NCI-H748 (cell line): ENCODE measurements around the gene PTPRB.
A peak's percentile ranks its signal among the peaks of the same experiment; 100 is the strongest.

ENCODE experiments used
- DNase-seq: peaks from one replicate; lab custom pipeline; 2025; ENCODE audit not compliant: unreplicated experiment; lab: John Stamatoyannopoulos, UW

Gene PTPRB

DNA sequence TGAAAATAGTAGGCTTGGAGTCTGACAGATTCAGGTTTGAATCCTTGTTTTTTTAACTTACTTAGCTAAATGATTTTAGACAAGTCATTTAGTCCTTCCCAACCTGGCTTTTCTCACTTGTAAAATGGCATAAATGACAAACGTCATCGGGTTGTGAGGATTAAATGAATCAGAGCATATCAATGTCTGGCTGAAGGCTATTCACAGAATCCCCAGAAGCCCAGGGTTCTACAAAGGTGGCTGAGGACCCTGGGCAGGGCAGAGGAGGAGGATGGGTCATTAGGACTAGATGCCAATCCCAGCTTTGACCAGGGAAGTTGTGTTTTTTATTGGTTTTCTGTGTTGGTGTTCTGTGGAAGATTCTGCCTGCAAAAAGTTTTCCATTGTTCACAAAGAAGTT lies 7.6 kb upstream of the PTPRB start:
- no peak for DNase-seq

- no peak for DNase-seq
These were observed 6.7 kb upstream of the PTPRB start for GRCh38 chr12:70643939-70644338.

- no peak for DNase-seq
These were observed 4.5 kb upstream of the PTPRB start for GRCh38 chr12:70641691-70642090.

DNA sequence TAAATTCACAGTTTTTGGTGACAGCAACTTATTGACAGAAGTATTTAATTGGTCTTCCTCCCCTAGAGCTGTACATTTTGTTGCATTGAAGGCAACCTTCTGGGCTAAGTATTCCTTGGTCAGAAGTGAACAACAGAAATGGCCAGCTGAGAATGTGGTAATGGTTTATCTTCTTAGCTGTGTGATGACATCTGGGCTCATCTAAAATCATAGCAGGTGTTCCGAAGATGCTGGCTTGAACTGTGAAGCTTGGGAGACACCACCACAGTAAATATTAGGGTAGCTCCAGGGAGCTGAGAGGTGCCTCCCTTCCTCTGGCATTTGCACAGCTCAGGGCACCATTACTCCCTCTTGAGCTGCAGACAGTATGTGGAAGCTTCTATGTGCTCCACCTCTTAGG lies 3.7 kb upstream of the PTPRB start:
- no peak for DNase-seq

GRCh38 chr12:70639535-70639934 lies 2.3 kb upstream of the PTPRB start:
- no peak for DNase-seq

GRCh38 chr12:70638639-70639360 lies 1.6 kb upstream of the PTPRB start:
- DNase-seq: no peak

- no peak for DNase-seq
These were observed 1.5 kb downstream of the PTPRB start for GRCh38 chr12:70635755-70636154.

- no peak for DNase-seq
These were observed 8.3 kb downstream of the PTPRB start for GRCh38 chr12:70628701-70629480.

DNA sequence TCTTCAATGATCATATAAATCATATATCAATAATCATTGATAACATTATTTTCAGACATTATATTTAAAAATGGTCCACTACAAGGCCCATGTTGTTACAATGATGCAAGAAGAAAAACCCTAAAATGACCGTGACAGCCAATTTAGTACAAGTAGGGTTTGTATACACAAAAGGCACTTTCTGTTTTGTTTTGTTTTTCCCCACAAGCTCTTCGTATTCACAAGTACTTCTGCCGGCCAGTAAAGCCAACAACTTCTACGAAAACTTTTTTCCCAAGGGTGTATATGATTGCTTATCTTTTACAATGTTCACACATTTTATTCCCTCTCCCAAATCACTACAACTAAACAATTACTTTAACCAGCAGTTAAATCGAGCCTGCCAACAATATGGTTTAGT lies 9.6 kb downstream of the PTPRB start:
- no peak for DNase-seq

DNA sequence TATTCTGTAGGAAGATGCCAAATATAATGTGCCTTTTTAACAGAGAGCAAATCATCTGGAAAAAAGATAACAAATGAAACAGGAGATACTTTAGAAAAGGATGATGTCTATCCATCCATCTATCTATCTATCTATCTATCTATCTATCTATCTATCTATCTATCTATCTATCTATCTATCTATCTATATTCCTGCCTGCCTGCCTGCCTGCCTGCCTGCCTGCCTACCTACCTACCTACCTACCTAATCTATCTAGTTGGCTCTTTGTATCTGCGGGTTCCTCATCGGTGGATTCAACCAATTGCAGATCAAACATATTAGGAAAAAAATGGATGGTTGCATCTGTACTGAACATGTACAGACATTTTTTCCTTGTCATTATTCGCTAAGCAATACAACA lies 11.0 kb downstream of the PTPRB start:
- no peak for DNase-seq

DNA sequence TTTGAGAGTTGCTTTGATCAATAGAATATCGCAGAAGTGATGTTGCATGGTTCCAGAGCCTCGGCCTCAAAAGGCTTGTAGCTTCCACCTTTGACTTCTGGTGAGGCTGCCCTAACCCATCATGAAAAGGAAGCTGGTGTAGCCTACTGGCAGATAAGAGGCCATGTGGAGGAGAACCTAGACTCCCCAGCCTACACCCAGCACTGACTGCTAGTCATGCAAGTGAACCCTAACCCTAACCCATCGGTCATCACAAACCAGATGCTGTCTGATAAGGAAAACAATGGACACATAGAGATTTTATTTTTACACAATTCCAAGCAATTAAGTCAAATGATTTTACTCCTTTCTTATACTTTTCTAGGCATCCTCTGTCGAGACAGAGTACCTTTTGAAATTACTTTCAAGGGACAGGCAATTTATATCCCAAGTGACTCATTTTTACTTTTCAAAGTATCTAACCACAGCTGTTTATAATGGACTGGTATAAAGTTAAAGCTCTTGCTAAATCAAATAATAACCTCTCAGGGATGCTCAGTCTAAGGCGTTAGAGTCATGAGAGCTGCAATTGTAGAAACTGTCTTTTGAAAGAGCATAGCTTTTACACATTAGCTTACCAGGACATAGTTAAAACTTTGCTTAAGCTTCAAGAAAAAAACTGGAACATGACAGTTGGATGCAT lies 17.6 kb downstream of the PTPRB start:
- no peak for DNase-seq

GRCh38 chr12:70618371-70618770 lies 18.9 kb downstream of the PTPRB start:
- DNase-seq: no peak

GRCh38 chr12:70617450-70617849 lies 19.8 kb downstream of the PTPRB start:
- no peak for DNase-seq

DNA sequence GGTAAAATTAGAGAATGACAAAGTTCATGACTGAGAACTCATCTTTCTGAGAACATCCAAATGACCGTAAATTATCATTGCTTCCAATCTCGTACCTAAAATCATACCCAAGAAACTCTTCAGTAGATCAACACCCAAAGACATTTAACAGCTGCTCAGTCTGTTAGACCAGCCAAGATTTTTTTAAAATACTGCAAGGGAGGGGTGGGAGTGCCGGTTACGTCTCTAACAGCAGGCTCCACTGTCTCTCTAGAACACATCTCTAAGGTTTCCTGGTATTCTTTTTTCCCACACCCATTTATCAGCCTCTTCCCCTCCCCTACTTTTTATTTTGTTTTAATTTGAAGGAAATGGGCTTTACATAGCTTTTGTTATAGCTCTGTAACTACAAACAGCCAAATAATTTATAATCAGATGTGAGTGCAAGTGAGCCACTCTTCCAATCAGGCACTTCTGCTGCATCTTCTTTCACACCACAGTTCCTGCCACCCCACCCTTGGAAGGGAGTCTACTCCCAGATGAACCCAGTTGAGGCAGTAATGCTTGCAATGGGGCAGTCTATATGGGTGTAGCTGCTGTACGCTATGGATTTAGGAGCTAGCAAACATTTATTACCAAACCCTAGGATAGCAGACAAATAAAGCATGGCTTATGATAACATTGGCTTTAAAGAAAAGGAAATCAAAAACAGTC lies 21.9 kb downstream of the PTPRB start:
- no peak for DNase-seq

GRCh38 chr12:70609739-70610491 lies 27.3 kb downstream of the PTPRB start:
- peak; percentile 58 for DNase-seq

GRCh38 chr12:70609203-70609602 lies 28.0 kb downstream of the PTPRB start:
- DNase-seq: no peak

DNA sequence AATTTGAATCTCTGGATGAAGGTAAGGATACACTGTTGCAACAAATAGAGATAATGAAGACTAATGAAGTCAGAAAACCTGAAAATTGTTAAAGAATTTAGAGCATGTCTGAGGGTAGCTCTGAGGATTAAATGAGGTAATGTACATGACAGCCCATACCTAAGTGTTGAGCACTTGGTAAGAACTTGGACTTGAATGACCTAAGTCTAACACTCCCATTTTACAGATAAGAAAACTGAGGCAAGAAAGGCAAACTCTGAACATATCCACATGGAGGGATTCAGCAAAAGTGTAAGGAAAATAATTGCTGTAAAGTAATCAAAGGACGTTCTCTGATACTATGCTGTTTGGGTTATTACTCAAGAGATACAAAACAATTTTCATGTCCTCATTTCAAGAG lies 29.0 kb downstream of the PTPRB start:
- DNase-seq: no peak

DNA sequence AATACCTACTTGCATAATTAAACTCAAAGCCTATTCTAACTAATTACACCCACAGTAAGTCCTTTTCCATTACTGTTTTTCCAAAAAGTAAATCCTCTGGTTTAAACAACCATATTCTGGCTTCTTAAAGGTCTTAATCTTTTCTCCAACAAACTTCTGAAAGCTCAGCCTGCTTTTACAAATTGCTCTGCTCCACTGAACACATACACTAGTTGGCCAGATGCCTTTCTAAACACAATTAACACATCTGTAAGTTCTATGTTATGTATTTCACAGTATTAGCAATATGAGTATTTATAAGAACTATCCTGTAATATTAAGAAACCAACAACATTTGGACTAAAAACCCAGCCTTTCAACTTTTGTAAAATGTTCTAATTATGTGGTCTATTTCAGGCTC lies 30.1 kb downstream of the PTPRB start:
- no peak for DNase-seq

GRCh38 chr12:70605976-70606375 lies 31.3 kb downstream of the PTPRB start:
- DNase-seq: no peak

DNA sequence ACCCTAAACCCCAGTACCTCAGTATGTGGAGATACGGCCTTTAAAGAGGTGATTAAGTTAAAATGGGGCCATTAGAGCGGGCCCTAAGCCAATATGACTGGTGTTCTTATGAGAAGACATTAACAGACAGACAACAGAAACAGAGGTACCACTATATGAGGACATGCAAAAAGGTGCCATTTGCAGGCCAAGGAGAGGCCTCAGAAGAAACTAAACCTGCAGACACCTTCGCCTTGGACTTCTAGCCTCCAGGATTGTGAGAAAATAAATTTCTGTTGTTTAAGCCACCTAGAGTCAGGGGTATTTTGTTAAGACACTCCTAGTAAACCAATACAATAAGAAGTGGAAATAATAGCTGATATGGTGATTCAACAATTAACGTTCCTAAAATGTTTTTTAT lies 32.6 kb downstream of the PTPRB start:
- no peak for DNase-seq

DNA sequence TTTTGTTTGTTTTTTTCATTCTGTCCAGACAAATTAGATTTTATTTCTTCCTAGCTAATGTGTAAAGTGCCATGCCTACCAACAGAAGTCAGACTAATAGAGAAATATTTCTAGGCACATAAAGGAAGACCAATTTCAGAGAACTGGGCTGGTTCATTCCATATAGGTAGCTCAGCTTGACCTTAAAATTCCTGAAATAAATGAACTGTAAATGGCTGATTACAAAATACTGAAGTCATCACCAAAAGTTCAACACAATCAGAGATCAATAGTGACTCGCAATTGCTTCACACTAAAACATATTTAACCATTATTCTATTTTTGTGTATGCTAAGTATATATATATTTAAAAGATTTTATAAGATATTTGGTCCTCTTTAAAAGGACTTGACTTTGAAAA lies 34.2 kb downstream of the PTPRB start:
- DNase-seq: no peak
